AG04449 (cell line): Measurements from ENCODE around the gene TBP.
A peak's percentile ranks its signal among the peaks of the same experiment; 100 is the strongest.

Experiments used
- CTCF ChIA-PET: fragments of 350-600 bp; formaldehyde crosslinking; extraction: SDS; loops from one replicate; lab custom pipeline; 2021; ENCODE audit warnings: antibody characterized with exemption; lab: Yijun Ruan, JAX
- POLR2A ChIA-PET: fragments of 400-600, 350-600 bp; formaldehyde crosslinking; extraction: SDS; loops from one replicate; lab custom pipeline; 2020; ENCODE audit warnings: antibody characterized with exemption, inconsistent platforms; lab: Yijun Ruan, JAX
- DNase-seq: peaks from one replicate; pipeline ENCODE4 v3.0.0-alpha.2; 2010; ENCODE audit warnings: low read depth, low spot score
- H3K4me3 ChIP-seq: 2 replicates; pipeline ENCODE4 v1.5.1; 2011; ENCODE audit warnings: low read depth, mild to moderate bottlenecking, control low read depth, low read length
- TF ChIP-seq, protein P1 (sequence below): IDR thresholded peaks from one replicate; pipeline ENCODE4 v1.5.1; 2011; ENCODE audit warnings: mild to moderate bottlenecking, moderate library complexity, low read length, control low read depth, inconsistent platforms; ENCODE audit not compliant: insufficient read depth; ENCODE audit errors: missing control alignments

Gene TBP

DNA sequence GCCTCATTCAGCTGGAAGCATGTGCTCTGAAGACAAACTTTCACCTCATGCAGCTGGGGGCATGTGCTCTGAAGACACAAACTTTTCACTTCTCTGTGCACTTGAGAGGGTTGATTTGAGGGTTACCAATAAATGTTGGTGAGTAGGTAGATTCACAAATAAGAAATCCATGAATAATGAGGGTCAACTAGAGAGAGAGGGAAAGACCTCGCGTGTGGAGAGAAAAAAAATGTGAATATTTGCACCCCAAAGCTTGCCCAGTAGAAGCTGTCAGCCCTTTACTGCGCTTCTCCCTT, 44.5 kb upstream of the TBP start:
- CTCF ChIA-PET, result interaction anchor here (2.4 kb wide), 1 partner anchor 719 kb away, joined by 8 read pairs; no protein-coding TSS in a partner anchor

DNA sequence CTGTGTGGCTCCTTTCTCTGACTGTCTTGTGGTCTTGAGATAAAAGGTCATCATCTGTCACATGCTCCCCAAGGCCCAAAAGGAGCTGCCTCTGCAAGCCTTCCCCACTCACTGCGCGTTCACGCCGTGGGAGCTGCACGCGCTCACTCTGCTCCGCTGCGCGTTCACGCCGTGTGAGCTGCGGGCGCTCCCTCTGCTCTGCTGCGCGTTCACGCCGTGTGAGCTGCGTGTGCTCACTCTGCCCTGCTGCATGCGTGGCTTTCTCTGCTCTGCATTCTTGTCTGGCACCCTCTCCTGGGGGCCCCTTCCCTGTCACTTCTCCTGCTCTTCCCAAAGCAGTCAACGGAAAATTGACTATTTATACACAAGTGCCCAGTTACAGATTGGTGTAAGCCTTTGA, 43.5 kb upstream of the TBP start:
- no peak for DNase-seq
- POLR2A ChIA-PET, result no interaction called here
- no peak overlapping the region for H3K4me3 ChIP-seq
- TF ChIP-seq, protein P1, sequence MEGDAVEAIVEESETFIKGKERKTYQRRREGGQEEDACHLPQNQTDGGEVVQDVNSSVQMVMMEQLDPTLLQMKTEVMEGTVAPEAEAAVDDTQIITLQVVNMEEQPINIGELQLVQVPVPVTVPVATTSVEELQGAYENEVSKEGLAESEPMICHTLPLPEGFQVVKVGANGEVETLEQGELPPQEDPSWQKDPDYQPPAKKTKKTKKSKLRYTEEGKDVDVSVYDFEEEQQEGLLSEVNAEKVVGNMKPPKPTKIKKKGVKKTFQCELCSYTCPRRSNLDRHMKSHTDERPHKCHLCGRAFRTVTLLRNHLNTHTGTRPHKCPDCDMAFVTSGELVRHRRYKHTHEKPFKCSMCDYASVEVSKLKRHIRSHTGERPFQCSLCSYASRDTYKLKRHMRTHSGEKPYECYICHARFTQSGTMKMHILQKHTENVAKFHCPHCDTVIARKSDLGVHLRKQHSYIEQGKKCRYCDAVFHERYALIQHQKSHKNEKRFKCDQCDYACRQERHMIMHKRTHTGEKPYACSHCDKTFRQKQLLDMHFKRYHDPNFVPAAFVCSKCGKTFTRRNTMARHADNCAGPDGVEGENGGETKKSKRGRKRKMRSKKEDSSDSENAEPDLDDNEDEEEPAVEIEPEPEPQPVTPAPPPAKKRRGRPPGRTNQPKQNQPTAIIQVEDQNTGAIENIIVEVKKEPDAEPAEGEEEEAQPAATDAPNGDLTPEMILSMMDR, result no peak
- CTCF ChIA-PET, result interaction anchor here (1.6 to 2.4 kb wide), 2 partner anchors 679 to 720 kb away, joined by 8 to 12 read pairs; no protein-coding TSS in a partner anchor

More for the DNA sequence above, 44.5 kb upstream of the TBP start:
- no peak for DNase-seq
- H3K4me3 ChIP-seq, result no peak overlapping the region
- TF ChIP-seq, protein P1, result no peak
- POLR2A ChIA-PET, result no interaction called here

DNA sequence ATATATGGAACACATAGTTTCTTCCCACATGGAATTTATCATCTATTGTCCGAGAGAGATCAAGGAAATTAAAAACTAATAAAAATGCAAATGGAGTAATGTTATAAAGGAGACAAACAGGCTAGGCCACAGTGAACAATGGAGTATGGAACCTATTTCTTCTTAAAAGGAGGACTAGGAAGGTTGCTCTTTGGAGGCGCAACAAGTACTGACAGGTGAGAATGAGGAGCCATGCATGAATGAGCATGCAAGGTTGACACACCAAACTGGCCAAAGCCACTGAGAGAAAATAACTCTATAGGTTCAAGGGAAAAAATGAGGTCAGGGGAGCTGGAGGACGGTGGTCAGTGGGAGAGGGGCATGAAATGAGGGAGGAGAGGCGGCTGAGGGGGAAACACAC, 41.9 kb upstream of the TBP start:
- DNase-seq, result no peak
- H3K4me3 ChIP-seq, result no peak overlapping the region
- TF ChIP-seq, protein P1, result no peak
- ChIA-PET POLR2A (no interaction called here), CTCF (interaction anchor here (1.8 to 6.5 kb wide), 2 partner anchors 680 to 722 kb away, joined by 8 to 110 read pairs; no protein-coding TSS in a partner anchor)

DNA sequence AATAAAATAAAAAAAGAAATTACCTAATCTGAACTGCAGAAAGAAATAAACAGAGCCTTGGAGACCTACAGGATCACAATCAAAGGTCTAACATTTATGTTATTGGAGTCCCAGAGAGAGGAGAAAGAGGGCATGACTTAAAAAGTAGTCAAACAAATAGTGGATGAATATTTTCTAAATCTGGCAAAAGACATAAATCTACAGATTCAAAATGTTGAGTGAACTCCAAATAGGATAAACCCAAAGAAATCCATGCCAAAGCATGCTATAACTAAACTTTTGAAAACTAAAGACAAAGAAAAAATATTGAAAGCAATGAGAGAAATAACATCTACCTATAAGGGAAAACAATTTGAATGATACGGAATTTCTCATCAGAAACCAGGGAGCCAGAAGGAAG, 39.3 kb upstream of the TBP start:
- POLR2A ChIA-PET, result no interaction called here
- CTCF ChIA-PET, result interaction anchor here (1.5 to 6.5 kb wide), 2 partner anchors 682 to 720 kb away, joined by 4 to 110 read pairs; no protein-coding TSS in a partner anchor
- no peak overlapping the region for H3K4me3 ChIP-seq
- TF ChIP-seq, protein P1, result no peak
- DNase-seq, result no peak

DNA sequence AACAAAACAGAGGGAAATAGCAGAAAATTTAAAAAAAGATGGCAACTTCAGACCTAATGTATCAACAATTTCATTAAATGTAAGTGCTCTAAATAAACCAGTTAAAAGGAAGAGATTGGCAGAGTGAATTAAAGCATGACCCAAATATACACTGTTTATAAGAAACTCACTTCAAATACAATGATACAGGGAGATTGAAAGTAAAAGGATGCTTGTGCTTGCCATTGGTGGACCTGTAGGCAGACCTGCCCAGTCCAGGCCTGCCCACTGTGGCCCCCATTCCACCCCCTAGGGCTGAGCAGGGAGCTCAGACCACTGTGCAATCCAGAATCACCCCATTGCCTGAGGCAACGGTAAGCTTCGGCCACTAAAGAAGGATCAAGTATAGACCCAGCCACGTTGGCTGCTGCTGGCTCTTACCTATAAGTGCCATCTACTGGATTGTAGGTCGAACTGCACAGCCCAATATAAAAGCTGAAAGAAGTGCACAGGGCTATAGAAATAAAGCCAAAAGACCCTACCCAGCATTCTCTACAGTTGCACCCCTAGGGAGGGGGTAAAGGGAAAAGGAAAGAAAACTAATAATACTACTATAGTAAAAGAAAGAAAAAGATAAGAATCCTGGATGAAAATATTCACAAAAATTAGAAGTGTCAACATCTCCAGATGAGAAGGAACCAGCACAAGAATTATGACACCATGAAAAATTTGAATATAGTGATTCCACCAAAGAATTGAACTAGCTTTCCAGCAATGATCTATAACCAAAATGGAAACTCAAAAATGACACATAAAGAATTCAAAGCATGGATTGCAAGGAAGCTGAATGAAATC, 37.2 kb upstream of the TBP start:
- CTCF ChIA-PET, result interaction anchor here (0.6 to 6.5 kb wide), 38 partner anchors 10 to 1623 kb away, joined by 3 to 110 read pairs (median 4); partner anchors contain the start of genes DYNLT2 and ERMARD
- POLR2A ChIA-PET, result no interaction called here
- H3K4me3 ChIP-seq, result no peak overlapping the region
- TF ChIP-seq, protein P1, result peak; percentile 73
- DNase-seq, result peak; percentile 31

DNA sequence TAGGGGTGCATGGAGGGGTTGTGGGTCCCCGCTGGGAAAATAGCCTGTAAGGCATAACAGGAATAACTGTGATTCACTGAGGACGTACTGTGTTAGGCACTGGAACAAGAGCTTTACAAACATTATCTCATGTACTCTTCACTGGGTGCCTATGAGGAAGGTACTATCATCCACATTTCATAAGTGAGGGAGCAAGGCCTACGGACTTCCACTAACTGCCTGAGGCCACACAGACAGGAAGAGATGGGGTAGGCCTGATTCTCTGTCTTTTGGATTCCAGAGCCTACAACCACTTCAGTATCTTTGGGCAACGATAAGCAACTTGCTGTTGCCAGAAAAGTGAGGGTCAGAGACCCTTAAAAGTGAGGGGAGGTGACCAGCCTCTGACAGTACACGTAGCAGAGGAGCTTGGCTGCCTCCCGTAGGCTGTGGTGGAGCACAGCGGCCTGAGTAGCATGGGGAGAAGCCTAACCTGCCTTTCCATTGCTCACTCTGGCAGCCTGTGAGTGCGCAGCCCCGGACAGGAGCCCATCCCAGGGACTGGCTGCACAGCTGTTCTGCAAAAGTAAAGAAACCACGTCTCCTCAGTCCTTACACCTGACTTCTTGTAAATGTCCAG, 31.5 kb upstream of the TBP start:
- ChIA-PET POLR2A (no interaction called here), CTCF (interaction anchor here (0.9 to 3.5 kb wide), 6 partner anchors 9 to 733 kb away, joined by 3 to 28 read pairs (median 5); no protein-coding TSS in a partner anchor)
- no peak overlapping the region for H3K4me3 ChIP-seq
- no peak for DNase-seq
- TF ChIP-seq, protein P1, result peak; percentile 48
